OCI-LY7 (cell line): ENCODE data around the gene ERICH3. TPM values are rescaled to one million over a fixed set of nuclear protein-coding genes. Genes with fewer than 3 reads are reported as not detected.

Source experiments
- BruUV-seq: library from RNA; stranded (reverse); fragments of 400-500 nt; replicated peaks from 2 replicates; lab custom pipeline; 2021; lab: Mats Ljungman, UMichigan
- CTCF ChIA-PET: fragments of 300-600 bp; sonication (Branson Sonifier 250); formaldehyde crosslinking; loops from one replicate; lab custom pipeline; 2022; ENCODE audit warnings: antibody characterized with exemption; ENCODE audit not compliant: unreplicated experiment; lab: Charles Lee
- POLR2A ChIA-PET: fragments of 300-600 bp; sonication (Branson Sonifier 250); formaldehyde crosslinking; loops from one replicate; lab custom pipeline; 2022; ENCODE audit warnings: antibody characterized with exemption; lab: Charles Lee
- DNase-seq: peaks from one replicate; pipeline ENCODE4 v3.0.0-alpha.2; 2015; ENCODE audit warnings: low spot score
- H2AFZ ChIP-seq: fragments of 200-600 bp; sonication (generic), shearing (Covaris generic); 2 replicates; pipeline ENCODE4 v1.6.1; 2014; ENCODE audit warnings: mild to moderate bottlenecking, antibody characterized with exemption, low read length, moderate library complexity
- H3K27ac ChIP-seq: fragments of 200-600 bp; sonication (generic); 2 replicates; pipeline ENCODE4 v1.5.1; 2014; ENCODE audit warnings: mixed run types, low read depth, mild to moderate bottlenecking, moderate library complexity, low read length, inconsistent platforms; ENCODE audit not compliant: poor library complexity, severe bottlenecking
- H3K36me3 ChIP-seq: fragments of 200-600 bp; sonication (generic); 2 replicates; pipeline ENCODE4 v1.6.1; 2014; ENCODE audit warnings: mild to moderate bottlenecking, antibody characterized with exemption, low read length, moderate library complexity, mixed read lengths; ENCODE audit not compliant: insufficient read depth
- H3K4me1 ChIP-seq: fragments of 200-600 bp; sonication (generic); 2 replicates; pipeline ENCODE4 v1.5.1; 2014; ENCODE audit warnings: mild to moderate bottlenecking, low read length; ENCODE audit not compliant: insufficient read depth, poor library complexity, severe bottlenecking
- H3K4me2 ChIP-seq: fragments of 200-600 bp; sonication (generic); 2 replicates; pipeline ENCODE4 v1.6.1; 2014; ENCODE audit warnings: mild to moderate bottlenecking, low read length
- H3K4me3 ChIP-seq: fragments of 200-600 bp; sonication (generic); 2 replicates; pipeline ENCODE4 v1.5.1; 2014; ENCODE audit warnings: mild to moderate bottlenecking, low read depth, low read length; ENCODE audit not compliant: poor library complexity, severe bottlenecking
- H3K79me2 ChIP-seq: fragments of 200-600 bp; sonication (generic); 2 replicates; pipeline ENCODE4 v1.6.1; 2016; ENCODE audit warnings: low read depth, mild to moderate bottlenecking, low read length, moderate library complexity, mixed read lengths; ENCODE audit not compliant: insufficient read depth
- H3K9me2 ChIP-seq: fragments of 200-600 bp; sonication (generic); 2 replicates; pipeline ENCODE4 v1.6.1; 2016; ENCODE audit warnings: mild to moderate bottlenecking, low read length, mixed read lengths; ENCODE audit not compliant: insufficient read depth
- H3K9me3 ChIP-seq: fragments of 200-600 bp; sonication (generic); 2 replicates; pipeline ENCODE4 v1.6.1; 2014; ENCODE audit warnings: mild to moderate bottlenecking, mixed run types, low read length, mixed read lengths
- H4K20me1 ChIP-seq: fragments of 200-600 bp; sonication (generic); 2 replicates; pipeline ENCODE4 v1.6.1; 2014; ENCODE audit warnings: mild to moderate bottlenecking, antibody characterized with exemption, low read length, moderate library complexity, mixed read lengths; ENCODE audit not compliant: insufficient read depth
- CTCF ChIP-seq: fragments of 200-600 bp; sonication (generic); conservative IDR thresholded peaks from 2 replicates; pipeline ENCODE4 v1.5.1; 2014; ENCODE audit warnings: mild to moderate bottlenecking, antibody characterized with exemption, low read length, moderate library complexity, mixed read lengths
- EZH2phosphoT487 ChIP-seq: fragments of 200-600 bp; sonication (generic); IDR thresholded peaks from 2 replicates; pipeline ENCODE4 v1.6.1; 2018; ENCODE audit warnings: low read depth, borderline replicate concordance, mild to moderate bottlenecking, mixed run types, antibody characterized with exemption, low read length, moderate library complexity, mixed read lengths
- intact Hi-C: fragments of 100-400 bp; cut with micrococcal nuclease; formaldehyde crosslinking; loops from one replicate; pipeline ENCODE4 v1.10.0; 2022; ENCODE audit not compliant: unreplicated experiment
- total RNA-seq, 2 experiments: library from RNA; depleted of rRNA in 1 of 2; stranded (reverse); fragments of >200 nt in 1 of 2; shearing (Covaris generic) in 1 of 2; gene quantifications; 2 replicates each; pipeline ENCODE4 v1.2.3, GENCODE V29; 2014 to 2022

ERICH3 gene
- total RNA-seq, 2 experiments from 2014 or later, result not detected

- H3K4me3 ChIP-seq, result no peak overlapping the region
- TF ChIP-seq EZH2phosphoT487 (no peak), CTCF (no peak)
- no peak for DNase-seq
- intact Hi-C loops, result no loop called here
- no peaks in the 10 kb centered on the region for H3K79me2 ChIP-seq
- H4K20me1 ChIP-seq, result no peaks in the 10 kb centered on the region
- H3K4me2 ChIP-seq, result no peak overlapping the region
- no peaks in the 10 kb centered on the region for H3K9me3 ChIP-seq
- CTCF ChIA-PET, result no interaction called here
- no peaks in the 10 kb centered on the region for H3K9me2 ChIP-seq
- H3K4me1 ChIP-seq, result no peaks in the 10 kb centered on the region
- H2AFZ ChIP-seq, result no peak overlapping the region
- BruUV-seq, result no TSS peak
- H3K27ac ChIP-seq, result no peak overlapping the region
- POLR2A ChIA-PET, result interaction anchor here (0.7 kb wide), 1 partner anchor 54 kb away, joined by 3 read pairs; no protein-coding TSS in a partner anchor
- no peaks in the 10 kb centered on the region for H3K36me3 ChIP-seq
These were observed 146.9 kb downstream of the ERICH3 start for GRCh38 chr1:74526708-74527107.

- CTCF ChIA-PET, result no interaction called here
- POLR2A ChIA-PET, result no interaction called here
- intact Hi-C loops, result no loop called here
These were observed 149.6 kb downstream of the ERICH3 start for GRCh38 chr1:74523873-74524480.

More at GRCh38 chr1:74523873-74524480, 149.6 kb downstream of the ERICH3 start:
- H3K4me3 ChIP-seq, result no peak overlapping the region
- no peak overlapping the region for H2AFZ ChIP-seq
- H3K36me3 ChIP-seq, result no peaks in the 10 kb centered on the region
- no peak overlapping the region for H3K27ac ChIP-seq
- H3K9me3 ChIP-seq, result no peaks in the 10 kb centered on the region
- H3K79me2 ChIP-seq, result no peaks in the 10 kb centered on the region
- H4K20me1 ChIP-seq, result no peaks in the 10 kb centered on the region
- TF ChIP-seq CTCF, result no peak
- no peak for TF ChIP-seq EZH2phosphoT487
- DNase-seq, result no peak
- H3K4me1 ChIP-seq, result no peaks in the 10 kb centered on the region
- H3K4me2 ChIP-seq, result no peak overlapping the region
- BruUV-seq, result no TSS peak
- no peaks in the 10 kb centered on the region for H3K9me2 ChIP-seq
